Nephron progenitor cell (in vitro differentiated cells): ENCODE data around the gene FAU.

Source experiments
- DNase-seq: peaks from one replicate; pipeline ENCODE4 v3.0.0; 2021
- H3K27ac Mint-ChIP-seq: 2 replicates; pipeline ENCODE4 v1.8.0; 2021; ENCODE audit warnings: mild to moderate bottlenecking, moderate library complexity, mixed read lengths
- H3K27me3 Mint-ChIP-seq: 2 replicates; pipeline ENCODE4 v1.8.0; 2021; ENCODE audit warnings: mild to moderate bottlenecking, low read depth, mixed read lengths; ENCODE audit not compliant: poor library complexity
- H3K36me3 Mint-ChIP-seq: 2 replicates; pipeline ENCODE4 v1.8.0; 2021; ENCODE audit warnings: low read depth, mixed read lengths
- H3K4me1 Mint-ChIP-seq: 2 replicates; pipeline ENCODE4 v1.8.0; 2021; ENCODE audit warnings: mixed read lengths
- H3K4me3 Mint-ChIP-seq: 2 replicates; pipeline ENCODE4 v1.8.0; 2021; ENCODE audit warnings: mild to moderate bottlenecking, moderate library complexity, mixed read lengths
- H3K9me3 Mint-ChIP-seq: 2 replicates; pipeline ENCODE4 v1.8.0; 2021; ENCODE audit warnings: mild to moderate bottlenecking, moderate library complexity, mixed read lengths
- TF ChIP-seq, protein P1 (sequence below): fragments of 200-600 bp; sonication (generic); IDR thresholded peaks from 2 replicates; pipeline ENCODE4 v1.5.0; 2021; ENCODE audit warnings: antibody characterized with exemption

The FAU gene

DNA sequence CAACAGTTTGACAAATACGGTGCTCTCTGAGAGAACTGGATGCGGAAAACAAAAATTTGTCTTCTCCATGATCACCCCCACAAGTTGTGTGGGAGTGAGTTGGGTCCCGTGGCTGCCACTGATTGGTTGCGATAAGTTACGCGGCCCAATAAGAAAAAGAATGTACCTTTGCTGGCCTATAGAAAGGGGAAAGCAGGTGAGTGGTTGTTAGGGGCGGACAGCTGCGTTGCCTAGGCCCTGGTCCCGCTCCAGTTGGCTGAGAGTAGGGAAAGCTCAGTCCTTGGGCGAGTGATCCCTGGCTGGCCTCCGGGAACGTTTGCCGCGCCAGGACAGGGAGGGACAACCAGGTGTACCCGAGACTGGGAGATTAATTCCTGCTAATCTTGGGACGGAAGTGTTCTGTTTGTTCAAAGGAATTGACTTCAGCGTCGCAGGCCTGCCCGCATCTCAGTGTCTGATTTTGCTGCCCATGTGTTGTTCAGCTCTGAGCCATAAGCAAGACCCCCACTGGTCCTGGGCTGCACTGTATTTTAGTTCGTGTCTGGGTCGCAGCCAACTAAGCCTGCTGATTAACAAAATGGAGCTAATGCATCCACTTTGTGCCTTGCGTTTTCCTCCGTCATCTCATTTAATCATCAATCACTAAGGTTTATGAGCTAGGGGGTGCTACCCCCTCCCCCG is 13.2 kb upstream of the FAU start:
- Mint-ChIP-seq H3K27ac (peak overlapping the region; percentile 100), H3K4me1 (peaks cover 42% of the 10 kb centered on the region), H3K36me3 (peaks cover 7% of the 10 kb centered on the region), H3K4me3 (peak overlapping the region; percentile 99), H3K27me3 (peaks cover 28% of the 10 kb centered on the region), H3K9me3 (peaks cover 3% of the 10 kb centered on the region)
- peak; percentile 82 for DNase-seq
- TF ChIP-seq, protein P1, sequence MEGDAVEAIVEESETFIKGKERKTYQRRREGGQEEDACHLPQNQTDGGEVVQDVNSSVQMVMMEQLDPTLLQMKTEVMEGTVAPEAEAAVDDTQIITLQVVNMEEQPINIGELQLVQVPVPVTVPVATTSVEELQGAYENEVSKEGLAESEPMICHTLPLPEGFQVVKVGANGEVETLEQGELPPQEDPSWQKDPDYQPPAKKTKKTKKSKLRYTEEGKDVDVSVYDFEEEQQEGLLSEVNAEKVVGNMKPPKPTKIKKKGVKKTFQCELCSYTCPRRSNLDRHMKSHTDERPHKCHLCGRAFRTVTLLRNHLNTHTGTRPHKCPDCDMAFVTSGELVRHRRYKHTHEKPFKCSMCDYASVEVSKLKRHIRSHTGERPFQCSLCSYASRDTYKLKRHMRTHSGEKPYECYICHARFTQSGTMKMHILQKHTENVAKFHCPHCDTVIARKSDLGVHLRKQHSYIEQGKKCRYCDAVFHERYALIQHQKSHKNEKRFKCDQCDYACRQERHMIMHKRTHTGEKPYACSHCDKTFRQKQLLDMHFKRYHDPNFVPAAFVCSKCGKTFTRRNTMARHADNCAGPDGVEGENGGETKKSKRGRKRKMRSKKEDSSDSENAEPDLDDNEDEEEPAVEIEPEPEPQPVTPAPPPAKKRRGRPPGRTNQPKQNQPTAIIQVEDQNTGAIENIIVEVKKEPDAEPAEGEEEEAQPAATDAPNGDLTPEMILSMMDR, result no peak

- Mint-ChIP-seq H3K27me3 (peaks cover 21% of the 10 kb centered on the region), H3K4me3 (peak within 1 kb of the TSS; percentile 99)
These were observed 12.5 kb upstream of the FAU start, which contains the start of gene SYVN1 for GRCh38 chr11:65134240-65134951. Gene SYVN1, minus strand, starts transcription at chr11:65134519. Its CDS starts 918 bp downstream, at chr11:65133601.

DNA sequence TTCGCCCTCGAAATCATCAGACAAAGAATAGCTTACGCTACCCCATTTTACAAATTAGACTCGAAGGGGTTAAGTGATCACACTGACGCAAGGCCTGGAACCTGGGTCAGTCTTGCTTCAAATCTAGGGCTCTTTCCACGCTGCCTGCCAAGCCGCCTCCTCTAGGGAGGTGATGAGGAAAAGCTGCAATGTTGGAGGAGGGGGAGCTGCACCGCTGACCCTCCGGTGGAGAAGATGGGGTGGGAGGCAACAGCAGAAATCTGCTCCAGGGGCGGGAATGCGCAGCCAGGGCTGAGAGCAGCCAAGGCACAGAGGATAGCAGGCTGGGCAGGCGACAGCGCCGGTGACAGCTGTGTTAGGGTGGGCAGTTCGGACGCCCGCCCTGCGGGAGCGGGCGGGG is 11.8 kb upstream of the FAU start:
- Mint-ChIP-seq H3K27ac (peak overlapping the region; percentile 100), H3K4me3 (peak overlapping the region; percentile 99), H3K27me3 (peaks cover 15% of the 10 kb centered on the region), H3K36me3 (peaks cover 7% of the 10 kb centered on the region), H3K9me3 (no peaks in the 10 kb centered on the region), H3K4me1 (peaks cover 42% of the 10 kb centered on the region)
- TF ChIP-seq, protein P1, result no peak
- no peak for DNase-seq

More at GRCh38 chr11:65134240-65134951, 12.5 kb upstream of the FAU start, which contains the start of gene SYVN1:
- peaks cover 42% of the 10 kb centered on the region for H3K4me1 Mint-ChIP-seq
- TF ChIP-seq, protein P1, result no peak
- no peaks in the 10 kb centered on the region for H3K9me3 Mint-ChIP-seq
- peak; percentile 87 for DNase-seq
- H3K36me3 Mint-ChIP-seq, result peaks cover 7% of the 10 kb centered on the region
- H3K27ac Mint-ChIP-seq, result peak within 1 kb of the TSS; percentile 100

GRCh38 chr11:65132988-65133700 is 11.2 kb upstream of the FAU start:
- peaks cover 7% of the 10 kb centered on the region for H3K36me3 Mint-ChIP-seq

GRCh38 chr11:65132238-65132987 is 10.5 kb upstream of the FAU start:
- peak overlapping the region; percentile 99 for H3K4me3 Mint-ChIP-seq
- H3K27me3 Mint-ChIP-seq, result peaks cover 5% of the 10 kb centered on the region
- no peak overlapping the region for H3K27ac Mint-ChIP-seq
- no peak for DNase-seq
- TF ChIP-seq, protein P1, result no peak
- H3K36me3 Mint-ChIP-seq, result peaks cover 10% of the 10 kb centered on the region
- no peaks in the 10 kb centered on the region for H3K9me3 Mint-ChIP-seq
- peaks cover 39% of the 10 kb centered on the region for H3K4me1 Mint-ChIP-seq

More at GRCh38 chr11:65132988-65133700, 11.2 kb upstream of the FAU start:
- peaks cover 42% of the 10 kb centered on the region for H3K4me1 Mint-ChIP-seq
- peaks cover 9% of the 10 kb centered on the region for H3K27me3 Mint-ChIP-seq
- no peak for DNase-seq
- no peaks in the 10 kb centered on the region for H3K9me3 Mint-ChIP-seq
- H3K27ac Mint-ChIP-seq, result peak overlapping the region; percentile 100
- H3K4me3 Mint-ChIP-seq, result peak overlapping the region; percentile 99
- TF ChIP-seq, protein P1, result no peak
